Upper lobe of right lung (tissue), 1 donor: ENCODE results near the gene SIDT1. TPM values are rescaled to one million over a fixed set of nuclear protein-coding genes. Genes with fewer than 3 reads are reported as not detected.

ENCODE experiments used
- ATAC-seq: fragments of 200-7000 bp; cut with Tn5 transposase; one replicate; pipeline ENCODE4 v1.9.1; 2020; ENCODE audit warnings: mild to moderate bottlenecking, moderate library complexity
- DNase-seq: peaks from one replicate; pipeline ENCODE4 v3.0.0-alpha.2; 2020
- H3K27ac ChIP-seq: fragments of 200-600 bp; one replicate; pipeline ENCODE4 v1.8.0; 2022
- H3K27me3 ChIP-seq: fragments of 200-600 bp; one replicate; pipeline ENCODE4 v1.8.0; 2022; ENCODE audit warnings: mild to moderate bottlenecking
- H3K36me3 ChIP-seq: fragments of 200-600 bp; one replicate; pipeline ENCODE4 v1.8.0; 2022
- H3K4me1 ChIP-seq: fragments of 200-600 bp; one replicate; pipeline ENCODE4 v1.8.0; 2022
- H3K4me3 ChIP-seq: fragments of 200-600 bp; one replicate; pipeline ENCODE4 v1.8.0; 2022; ENCODE audit warnings: mild to moderate bottlenecking
- H3K9me3 ChIP-seq: fragments of 200-600 bp; one replicate; pipeline ENCODE4 v1.8.0; 2022
- CTCF ChIP-seq: fragments of 200-600 bp; IDR thresholded peaks from one replicate; pipeline ENCODE4 v1.8.0; 2022; ENCODE audit warnings: antibody characterized with exemption
- intact Hi-C: fragments of 100-400 bp; cut with DNase I; formaldehyde crosslinking; loops from one replicate; pipeline ENCODE4 v1.11.0; 2022
- total RNA-seq: library from RNA; stranded (reverse); fragmentation: NEBNext Ultra II Directional; extraction: Animal tissue kit (Norgen Biotek cat#: 25700); gene quantifications from one replicate; pipeline ENCODE4 v1.2.1, GENCODE V29; 2021
- donor health status: DM: no; HTN: yes; CAD: no; lungs with severe emphysema.

SIDT1 gene
- total RNA-seq, 1 donor from 2014 or later, result 3.5 TPM

- Histone ChIP-seq H3K27ac (no peak overlapping the region), H3K9me3 (no peaks in the 10 kb centered on the region), H3K4me3 (no peak overlapping the region), H3K36me3 (no peaks in the 10 kb centered on the region), H3K27me3 (no peaks in the 10 kb centered on the region), H3K4me1 (no peaks in the 10 kb centered on the region)
- TF ChIP-seq CTCF, result no peak
- ATAC-seq (no peak), DNase-seq (no peak)
- intact Hi-C loops, result no loop called here
These were observed 65.4 kb downstream of the SIDT1 start for GRCh38 chr3:113597596-113598354.

- no peak for TF ChIP-seq CTCF
- intact Hi-C loops, result no loop called here
- H3K27ac ChIP-seq, result no peak overlapping the region
- ATAC-seq (no peak), DNase-seq (no peak)
- no peaks in the 10 kb centered on the region for H3K27me3 ChIP-seq
- no peaks in the 10 kb centered on the region for H3K4me1 ChIP-seq
- H3K36me3 ChIP-seq, result no peaks in the 10 kb centered on the region
- no peaks in the 10 kb centered on the region for H3K9me3 ChIP-seq
- no peak overlapping the region for H3K4me3 ChIP-seq
These were observed 68.2 kb downstream of the SIDT1 start for GRCh38 chr3:113600418-113601182.

- no peak for TF ChIP-seq CTCF
- no peaks in the 10 kb centered on the region for H3K4me1 ChIP-seq
- ATAC-seq (no peak), DNase-seq (no peak)
- no peaks in the 10 kb centered on the region for H3K36me3 ChIP-seq
- no peaks in the 10 kb centered on the region for H3K27me3 ChIP-seq
- no peak overlapping the region for H3K4me3 ChIP-seq
- no peak overlapping the region for H3K27ac ChIP-seq
- no peaks in the 10 kb centered on the region for H3K9me3 ChIP-seq
- intact Hi-C loops, result no loop called here
These were observed 68.9 kb downstream of the SIDT1 start for GRCh38 chr3:113601240-113601639.

- no peaks in the 10 kb centered on the region for H3K9me3 ChIP-seq
- H3K4me1 ChIP-seq, result no peaks in the 10 kb centered on the region
- ATAC-seq, result no peak
- H3K27me3 ChIP-seq, result no peaks in the 10 kb centered on the region
- intact Hi-C loops, result no loop called here
- TF ChIP-seq CTCF, result no peak
- no peak for DNase-seq
- no peak overlapping the region for H3K27ac ChIP-seq
- no peak overlapping the region for H3K4me3 ChIP-seq
- no peaks in the 10 kb centered on the region for H3K36me3 ChIP-seq
These were observed 69.9 kb downstream of the SIDT1 start for GRCh38 chr3:113602256-113602655.

DNA sequence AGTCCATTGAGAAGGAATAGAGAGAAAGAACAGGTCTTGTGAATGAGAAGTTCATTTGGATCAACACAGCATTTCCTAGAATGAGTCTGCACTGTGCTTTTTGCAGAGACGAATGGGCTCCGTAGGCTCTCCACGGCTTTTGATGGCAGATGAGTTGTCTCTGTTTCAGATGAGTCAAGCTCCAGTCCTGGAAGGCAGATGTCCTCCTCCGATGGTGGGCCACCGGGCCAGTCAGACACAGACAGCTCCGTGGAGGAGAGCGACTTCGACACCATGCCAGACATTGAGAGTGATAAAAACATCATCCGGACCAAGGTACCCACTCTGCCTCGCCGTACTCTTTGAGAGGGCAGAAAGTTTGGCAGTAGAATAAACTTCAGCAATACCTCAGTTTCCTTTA, 70.5 kb downstream of the SIDT1 start:
- no peak for DNase-seq

More for the DNA sequence above, 70.5 kb downstream of the SIDT1 start:
- H3K27me3 ChIP-seq, result no peaks in the 10 kb centered on the region
- H3K4me3 ChIP-seq, result no peak overlapping the region
- H3K36me3 ChIP-seq, result no peaks in the 10 kb centered on the region
- TF ChIP-seq CTCF, result no peak
- intact Hi-C loops, result no loop called here
- no peaks in the 10 kb centered on the region for H3K9me3 ChIP-seq
- H3K4me1 ChIP-seq, result no peaks in the 10 kb centered on the region
- H3K27ac ChIP-seq, result no peak overlapping the region
- no peak for ATAC-seq
